ENCODE results near the gene SPEN. TPM values are rescaled to one million over a fixed set of nuclear protein-coding genes. Genes with fewer than 3 reads are reported as not detected.

SPEN gene
- total RNA-seq, 2 experiments from 2014 or later, result 73.5 to 76.7 TPM

DNA sequence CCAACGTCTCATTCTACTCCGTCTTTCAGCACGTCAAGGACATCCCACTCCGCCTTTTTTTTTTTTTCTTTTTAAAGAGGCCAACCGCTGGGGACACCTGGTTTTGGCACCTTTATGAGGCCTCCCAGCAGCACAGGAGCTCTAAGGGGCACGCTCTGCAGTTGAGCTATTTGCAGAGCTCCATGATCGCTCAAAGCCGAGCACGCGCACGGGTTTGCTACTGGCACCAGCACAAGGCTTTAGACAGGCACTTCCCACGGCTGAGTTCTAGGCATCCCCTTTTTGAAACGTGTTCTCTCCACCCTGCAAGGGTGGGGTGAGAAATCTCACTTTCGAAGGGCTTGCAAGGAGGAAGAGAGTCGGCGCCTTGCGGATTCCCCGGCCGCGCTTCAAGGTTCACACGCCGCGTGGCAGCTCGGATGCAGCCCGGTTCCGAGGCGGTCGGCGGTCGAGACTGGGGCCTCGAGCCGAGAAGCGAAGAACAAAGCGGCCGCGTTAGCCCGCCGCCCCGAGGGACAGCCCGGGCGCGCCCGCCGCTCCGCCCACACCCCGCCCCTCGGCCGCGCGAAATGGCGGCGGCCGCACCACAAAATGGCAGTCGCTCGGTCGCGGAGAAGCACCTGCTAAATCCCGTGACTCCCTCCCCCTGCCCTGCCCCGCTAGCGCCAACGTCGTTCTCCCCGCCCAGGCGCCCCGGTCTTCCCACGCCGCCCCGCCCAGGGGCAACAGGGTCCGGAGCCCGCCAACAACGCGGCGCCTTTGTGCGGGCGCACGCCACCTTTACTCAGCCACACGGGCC is 12.9 kb upstream of the SPEN start:
- peak overlapping the region; percentile 98 for H3K4me3 Mint-ChIP-seq
- DNase-seq (peak; percentile 75 to 95 (median 84)), ATAC-seq (ENCODE audit: poor library complexity) (peak; percentile 52)
- peaks cover 0 to 4% of the 10 kb centered on the region in 2 experiments for H3K9me3 ChIP-seq (ENCODE audit: control insufficient read depth in 1 of 2, insufficient read depth in 1 of 2, low read length in 2 of 2)
- CTCF ChIA-PET, result interaction anchor here (1.2 to 3.3 kb wide), 3 partner anchors 14 to 34 kb away, joined by 3 to 26 read pairs (median 11); partner anchors contain the start of gene SPEN
- TF ChIP-seq, protein P1, sequence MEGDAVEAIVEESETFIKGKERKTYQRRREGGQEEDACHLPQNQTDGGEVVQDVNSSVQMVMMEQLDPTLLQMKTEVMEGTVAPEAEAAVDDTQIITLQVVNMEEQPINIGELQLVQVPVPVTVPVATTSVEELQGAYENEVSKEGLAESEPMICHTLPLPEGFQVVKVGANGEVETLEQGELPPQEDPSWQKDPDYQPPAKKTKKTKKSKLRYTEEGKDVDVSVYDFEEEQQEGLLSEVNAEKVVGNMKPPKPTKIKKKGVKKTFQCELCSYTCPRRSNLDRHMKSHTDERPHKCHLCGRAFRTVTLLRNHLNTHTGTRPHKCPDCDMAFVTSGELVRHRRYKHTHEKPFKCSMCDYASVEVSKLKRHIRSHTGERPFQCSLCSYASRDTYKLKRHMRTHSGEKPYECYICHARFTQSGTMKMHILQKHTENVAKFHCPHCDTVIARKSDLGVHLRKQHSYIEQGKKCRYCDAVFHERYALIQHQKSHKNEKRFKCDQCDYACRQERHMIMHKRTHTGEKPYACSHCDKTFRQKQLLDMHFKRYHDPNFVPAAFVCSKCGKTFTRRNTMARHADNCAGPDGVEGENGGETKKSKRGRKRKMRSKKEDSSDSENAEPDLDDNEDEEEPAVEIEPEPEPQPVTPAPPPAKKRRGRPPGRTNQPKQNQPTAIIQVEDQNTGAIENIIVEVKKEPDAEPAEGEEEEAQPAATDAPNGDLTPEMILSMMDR (IDR thresholded peaks at IDR 0.05), result no peak
- H3K27ac Mint-ChIP-seq, result peak overlapping the region; percentile 99
- no peaks in the 10 kb centered on the region for H3K36me3 ChIP-seq (ENCODE audit: insufficient read depth, low read length)
- peaks cover 39% of the 10 kb centered on the region for H3K4me1 ChIP-seq (ENCODE audit: insufficient read depth, low read length)
- peak overlapping the region; percentile 96 to 99 for H3K27ac ChIP-seq (ENCODE audit: low read depth in 1 of 2, low read length in 2 of 2)
- H3K9me3 Mint-ChIP-seq, result no peaks in the 10 kb centered on the region
- H3K4me3 ChIP-seq (ENCODE audit: low read length), result peak overlapping the region; percentile 70
- peaks cover 38% of the 10 kb centered on the region for H3K4me1 Mint-ChIP-seq (ENCODE audit: low read depth)
- H3K27me3 Mint-ChIP-seq, result no peaks in the 10 kb centered on the region
- POLR2A ChIA-PET, result interaction anchor here (0.7 to 7.0 kb wide), 31 partner anchors 12 to 606 kb away, joined by 3 to 518 read pairs (median 4); partner anchors contain the start of genes CASP9, CPLANE2, DNAJC16 and FBXO42
- H3K27me3 ChIP-seq (ENCODE audit: control insufficient read depth in 1 of 2, insufficient read depth in 2 of 2, low read length in 2 of 2), result no peaks in the 10 kb centered on the region
- intact Hi-C loops (cut with DNase I, micrococcal nuclease), result loop anchor here (1.0 to 5.0 kb wide), 6 partner anchors 13 to 307 kb away; partner anchors contain the start of genes SPEN (in 2 of the 2), DNAJC16 (in 1 of the 2) and ZBTB17 (in 1 of the 2)
- peaks cover 25% of the 10 kb centered on the region for H3K36me3 Mint-ChIP-seq (ENCODE audit: low read depth)

DNA sequence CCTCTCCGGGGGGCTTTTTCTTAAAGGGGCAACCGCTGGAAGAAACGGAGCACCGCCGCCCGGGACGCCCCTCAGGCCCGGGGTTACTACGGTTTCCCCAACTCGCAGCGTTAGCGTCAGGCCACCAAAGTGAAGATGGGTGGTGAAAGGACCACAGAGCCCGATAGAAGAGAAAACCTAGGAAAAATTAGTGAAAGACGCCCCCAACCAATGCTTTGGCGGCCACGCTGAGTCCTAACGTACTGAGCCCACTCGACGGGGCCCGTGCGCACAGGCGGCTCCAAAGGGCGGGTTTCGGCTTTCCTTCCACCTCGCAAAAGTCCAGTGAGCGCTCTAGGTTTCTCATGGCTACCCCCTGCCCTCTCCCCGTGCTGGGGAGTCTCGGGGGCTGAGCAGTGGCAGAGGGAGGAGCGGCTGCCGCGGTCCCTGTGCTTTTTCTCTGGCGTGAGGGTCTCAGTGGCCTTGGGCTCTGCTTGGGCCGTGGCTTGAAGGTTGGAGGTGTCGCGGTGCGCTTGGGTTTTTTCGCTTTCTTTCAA is 12.2 kb upstream of the SPEN start:
- Histone ChIP-seq H3K36me3 (ENCODE audit: insufficient read depth, low read length) (no peaks in the 10 kb centered on the region), H3K27ac (ENCODE audit: low read depth in 1 of 2, low read length in 2 of 2) (peak overlapping the region; percentile 96 to 99), H3K27me3 (ENCODE audit: control insufficient read depth in 1 of 2, insufficient read depth in 2 of 2, low read length in 2 of 2) (no peaks in the 10 kb centered on the region), H3K4me3 (ENCODE audit: low read length) (peak overlapping the region; percentile 70), H3K4me1 (ENCODE audit: insufficient read depth, low read length) (peaks cover 35% of the 10 kb centered on the region), H3K9me3 (ENCODE audit: control insufficient read depth in 1 of 2, insufficient read depth in 1 of 2, low read length in 2 of 2) (peaks cover 0 to 4% of the 10 kb centered on the region in 2 experiments)
- H3K9me3 Mint-ChIP-seq, result no peaks in the 10 kb centered on the region
- ATAC-seq (ENCODE audit: poor library complexity) (peak; percentile 3), DNase-seq (peak in 4 of 14 experiments; percentile 11 to 59 (median 42))
- peak overlapping the region; percentile 98 for H3K4me3 Mint-ChIP-seq
- intact Hi-C loops (cut with DNase I, micrococcal nuclease), result loop anchor here in 1 of 2 experiments (1.0 kb wide), 1 partner anchor 12 kb away; the partner anchor contains the start of gene SPEN
- H3K4me1 Mint-ChIP-seq (ENCODE audit: low read depth), result peaks cover 32% of the 10 kb centered on the region
- no peaks in the 10 kb centered on the region for H3K27me3 Mint-ChIP-seq
- H3K36me3 Mint-ChIP-seq (ENCODE audit: low read depth), result peaks cover 25% of the 10 kb centered on the region
- POLR2A ChIA-PET, result interaction anchor here (0.9 to 7.0 kb wide), 8 partner anchors 12 to 141 kb away, joined by 3 to 518 read pairs (median 10); partner anchors contain the start of genes SPEN and ZBTB17
- CTCF ChIA-PET, result interaction anchor here (3.3 kb wide), 1 partner anchor 13 kb away, joined by 26 read pairs; the partner anchor contains the start of gene SPEN
- TF ChIP-seq, protein P1 (IDR thresholded peaks at IDR 0.05), result no peak
- H3K27ac Mint-ChIP-seq, result peak overlapping the region; percentile 99
